DOHH2 (cell line): ENCODE results near the gene PCSK7.

ENCODE experiments used
- CTCF ChIP-seq: fragments of 200-600 bp; sonication (generic); IDR thresholded peaks from one replicate; pipeline ENCODE4 v1.5.1; 2014; ENCODE audit warnings: antibody characterized with exemption, mild to moderate bottlenecking, low read depth, low read length; ENCODE audit not compliant: poor library complexity, severe bottlenecking
- EZH2phosphoT487 ChIP-seq: fragments of 200-600 bp; sonication (generic); IDR thresholded peaks from 2 replicates; pipeline ENCODE4 v1.6.1; 2017; ENCODE audit warnings: borderline replicate concordance, mild to moderate bottlenecking, antibody characterized with exemption, low read length, moderate library complexity, mixed read lengths

- no peak for TF ChIP-seq CTCF
- TF ChIP-seq EZH2phosphoT487, result no peak
Measured at GRCh38 chr11:117199916-117200812, 31.7 kb downstream of the PCSK7 start.
